ENCODE data around the gene ATG9A. TPM values are rescaled to one million over a fixed set of nuclear protein-coding genes. Genes with fewer than 3 reads are reported as not detected.

The ATG9A gene
- polyA plus RNA-seq, 4 donors: 8.1 to 44.1 (median 23.5) TPM

DNA sequence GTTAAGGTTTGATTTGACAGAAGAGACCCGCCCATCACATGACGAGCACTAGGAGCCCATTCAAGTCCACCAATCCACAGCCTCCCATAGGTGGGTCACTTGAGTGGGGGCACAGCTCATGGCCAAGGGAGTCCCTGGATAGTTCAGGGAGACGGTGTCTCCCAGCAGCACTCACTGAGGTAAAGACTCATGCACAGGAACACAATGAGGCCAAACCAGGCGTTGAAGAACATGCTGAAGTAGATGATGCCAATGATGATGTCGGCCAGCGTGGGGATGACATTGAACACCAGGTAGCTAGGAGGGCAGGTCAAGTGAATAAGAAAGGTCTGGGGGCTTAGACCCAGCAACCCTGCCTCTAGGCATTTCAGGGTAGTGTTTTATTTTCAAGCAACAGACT lies 14.7 kb downstream of the ATG9A start:
- DNase-seq (no peak), FAIRE-seq (no peak)
- Histone ChIP-seq H3K36me3 (ENCODE audit: control insufficient read depth in 3 of 3, insufficient read depth in 2 of 3, low read depth in 1 of 3, low read length in 3 of 3) (peaks cover 2 to 68% (median 4%) of the 10 kb centered on the region in 3 donors), H3K9me3 (ENCODE audit: control insufficient read depth in 2 of 2, insufficient read depth in 1 of 2, low read depth in 1 of 2, low read length in 1 of 2) (no peaks in the 10 kb centered on the region), H3K27ac (ENCODE audit: low read depth in 1 of 3, low read length in 2 of 3) (no peak overlapping the region), H3K27me3 (ENCODE audit: control insufficient read depth in 3 of 3, insufficient read depth in 3 of 3, low read length in 3 of 3) (no peaks in the 10 kb centered on the region), H3K4me1 (ENCODE audit: control insufficient read depth in 3 of 3, insufficient read depth in 2 of 3, low read depth in 1 of 3, low read length in 2 of 3) (peaks cover 4 to 35% (median 5%) of the 10 kb centered on the region in 3 donors), H3K4me3 (ENCODE audit: low read depth in 1 of 3, low read length in 3 of 3) (no peak overlapping the region)
- WGBS, 3 donors: 94 to 97% (median 95%) methylated on average over 6 of the region's 6 CpGs

DNA sequence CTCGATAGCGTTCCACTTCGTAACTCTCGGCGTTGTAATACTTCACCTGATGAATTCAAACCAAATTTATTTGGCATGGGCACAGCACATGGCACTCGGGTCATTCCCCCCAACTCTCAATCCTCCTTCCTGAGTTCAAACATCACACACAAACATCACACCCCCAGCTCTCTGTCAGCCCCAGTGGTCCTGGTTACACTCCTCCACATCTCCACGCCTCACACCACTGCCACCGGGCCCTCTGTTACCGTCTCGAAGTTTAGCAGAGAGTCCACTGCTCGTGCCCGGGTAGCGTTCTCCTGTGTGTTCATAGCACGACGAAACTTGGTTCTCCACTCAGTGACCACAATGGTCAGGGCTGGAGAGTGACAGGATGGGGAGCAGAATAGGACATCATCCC lies 15.3 kb downstream of the ATG9A start:
- H3K9me3 ChIP-seq (ENCODE audit: control insufficient read depth in 2 of 2, insufficient read depth in 1 of 2, low read depth in 1 of 2, low read length in 1 of 2): no peaks in the 10 kb centered on the region
- H3K4me3 ChIP-seq (ENCODE audit: low read depth in 1 of 3, low read length in 3 of 3): no peak overlapping the region
- H3K36me3 ChIP-seq (ENCODE audit: control insufficient read depth in 3 of 3, insufficient read depth in 2 of 3, low read depth in 1 of 3, low read length in 3 of 3): peaks cover 2 to 68% (median 4%) of the 10 kb centered on the region in 3 donors
- 96 to 98% (median 96%) methylated on average over 15 of the region's 15 CpGs for WGBS, 3 donors
- no peaks in the 10 kb centered on the region for H3K27me3 ChIP-seq (ENCODE audit: control insufficient read depth in 3 of 3, insufficient read depth in 3 of 3, low read length in 3 of 3)
- FAIRE-seq (no peak), DNase-seq (no peak)
- peaks cover under 1 to 29% (median under 1%) of the 10 kb centered on the region in 3 donors for H3K4me1 ChIP-seq (ENCODE audit: control insufficient read depth in 3 of 3, insufficient read depth in 2 of 3, low read depth in 1 of 3, low read length in 2 of 3)
- H3K27ac ChIP-seq (ENCODE audit: low read depth in 1 of 3, low read length in 2 of 3): no peak overlapping the region

DNA sequence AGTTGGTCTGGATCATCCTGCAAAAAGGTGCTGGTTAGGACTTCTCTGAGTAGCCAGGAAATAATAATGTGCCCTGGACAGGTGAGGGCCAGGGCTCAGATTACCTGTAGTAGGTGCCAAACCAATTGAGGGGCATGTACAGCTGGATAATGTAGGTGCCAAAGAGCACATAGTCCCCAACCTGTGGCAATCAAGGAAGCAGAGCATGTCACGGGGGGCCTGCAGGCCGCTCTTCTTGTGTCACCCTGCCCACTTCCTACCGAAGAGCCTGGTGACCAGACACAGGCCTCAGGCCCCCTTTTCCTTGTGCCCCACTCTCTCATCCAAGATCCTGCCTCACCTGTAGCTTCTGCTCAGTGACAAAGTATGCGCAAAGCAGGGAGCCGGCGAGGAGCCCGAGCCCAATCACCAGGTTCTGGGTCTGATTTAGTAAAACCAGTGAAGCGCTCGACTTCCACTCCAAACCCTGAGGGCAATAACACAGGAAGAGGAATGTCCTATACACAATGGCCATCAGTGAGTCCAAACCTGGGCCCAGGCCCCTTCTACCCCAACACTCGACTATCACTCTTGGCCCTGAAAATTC lies 15.9 kb downstream of the ATG9A start:
- Histone ChIP-seq H3K4me3 (ENCODE audit: low read depth in 1 of 3, low read length in 3 of 3) (no peak overlapping the region), H3K27ac (ENCODE audit: low read depth in 1 of 3, low read length in 2 of 3) (no peak overlapping the region), H3K9me3 (ENCODE audit: control insufficient read depth in 2 of 2, insufficient read depth in 1 of 2, low read depth in 1 of 2, low read length in 1 of 2) (no peaks in the 10 kb centered on the region), H3K27me3 (ENCODE audit: control insufficient read depth in 3 of 3, insufficient read depth in 3 of 3, low read length in 3 of 3) (no peaks in the 10 kb centered on the region), H3K36me3 (ENCODE audit: control insufficient read depth in 3 of 3, insufficient read depth in 2 of 3, low read depth in 1 of 3, low read length in 3 of 3) (peaks cover 2 to 73% (median 6%) of the 10 kb centered on the region in 3 donors), H3K4me1 (ENCODE audit: control insufficient read depth in 3 of 3, insufficient read depth in 2 of 3, low read depth in 1 of 3, low read length in 2 of 3) (peaks cover 0 to 25% (median 0%) of the 10 kb centered on the region in 3 donors)
- DNase-seq: no peak
- 94 to 95% (median 94%) methylated on average over 10 of the region's 10 CpGs for WGBS, 3 donors
- no peak for FAIRE-seq

DNA sequence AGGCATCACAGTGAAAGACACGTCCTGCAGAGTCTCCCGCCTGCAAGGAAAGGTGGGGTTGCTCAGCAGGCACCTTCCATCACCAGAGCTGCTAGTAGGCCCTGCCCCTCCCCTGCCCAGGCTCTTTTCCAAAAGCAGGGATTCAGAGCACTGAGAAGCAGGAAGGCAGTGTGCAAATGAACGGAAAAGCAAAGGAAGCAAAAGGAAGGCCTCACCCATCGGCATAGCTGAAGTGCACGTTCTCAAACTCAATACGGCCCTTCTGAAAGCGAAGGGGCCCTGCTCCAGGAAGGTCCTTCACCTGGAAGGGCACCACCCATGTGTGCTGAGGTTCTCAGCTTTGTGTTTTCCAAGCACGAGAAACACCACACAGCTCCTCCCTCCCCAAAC lies 16.4 kb downstream of the ATG9A start:
- DNase-seq: no peak
- Histone ChIP-seq H3K27ac (ENCODE audit: low read depth in 1 of 3, low read length in 2 of 3) (no peak overlapping the region), H3K9me3 (ENCODE audit: control insufficient read depth in 2 of 2, insufficient read depth in 1 of 2, low read depth in 1 of 2, low read length in 1 of 2) (no peaks in the 10 kb centered on the region), H3K4me1 (ENCODE audit: control insufficient read depth in 3 of 3, insufficient read depth in 2 of 3, low read depth in 1 of 3, low read length in 2 of 3) (peaks cover 0 to 23% (median 0%) of the 10 kb centered on the region in 3 donors), H3K27me3 (ENCODE audit: control insufficient read depth in 3 of 3, insufficient read depth in 3 of 3, low read length in 3 of 3) (no peaks in the 10 kb centered on the region), H3K4me3 (ENCODE audit: low read depth in 1 of 3, low read length in 3 of 3) (no peak overlapping the region), H3K36me3 (ENCODE audit: control insufficient read depth in 3 of 3, insufficient read depth in 2 of 3, low read depth in 1 of 3, low read length in 3 of 3) (peaks cover 3 to 79% (median 11%) of the 10 kb centered on the region in 3 donors)
- WGBS, 3 donors: 89 to 93% (median 92%) methylated on average over 8 of the region's 8 CpGs
- FAIRE-seq: no peak

DNA sequence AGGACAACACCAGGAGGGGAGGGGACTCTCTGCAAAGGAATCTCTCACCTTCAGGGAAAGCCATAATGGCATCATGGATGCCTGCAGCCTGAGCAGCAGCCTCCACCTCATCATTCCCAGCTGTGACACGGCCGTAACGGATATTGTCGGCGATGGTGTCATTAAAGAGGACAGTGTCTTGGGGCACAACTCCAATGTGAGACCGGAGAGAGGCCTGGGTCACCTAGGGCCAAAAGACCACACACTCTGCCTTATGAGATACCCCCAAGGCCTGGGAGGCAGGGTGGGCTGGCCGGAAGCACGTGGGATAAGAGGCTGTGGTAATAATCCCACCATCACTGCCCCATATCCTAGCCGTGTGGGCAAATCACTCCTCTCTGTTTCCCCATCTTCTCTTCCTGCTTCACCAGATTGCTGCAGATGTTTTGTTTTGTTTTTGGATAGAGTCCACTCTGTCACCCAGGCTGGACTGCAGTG lies 18.5 kb downstream of the ATG9A start:
- peaks cover 5 to 78% (median 11%) of the 10 kb centered on the region in 3 donors for H3K36me3 ChIP-seq (ENCODE audit: control insufficient read depth in 3 of 3, insufficient read depth in 2 of 3, low read depth in 1 of 3, low read length in 3 of 3)
- no peak overlapping the region for H3K4me3 ChIP-seq (ENCODE audit: low read depth in 1 of 3, low read length in 3 of 3)
- peaks cover 0 to 17% (median 0%) of the 10 kb centered on the region in 3 donors for H3K4me1 ChIP-seq (ENCODE audit: control insufficient read depth in 3 of 3, insufficient read depth in 2 of 3, low read depth in 1 of 3, low read length in 2 of 3)
- no peaks in the 10 kb centered on the region for H3K27me3 ChIP-seq (ENCODE audit: control insufficient read depth in 3 of 3, insufficient read depth in 3 of 3, low read length in 3 of 3)
- no peaks in the 10 kb centered on the region for H3K9me3 ChIP-seq (ENCODE audit: control insufficient read depth in 2 of 2, insufficient read depth in 1 of 2, low read depth in 1 of 2, low read length in 1 of 2)
- WGBS, 3 donors: 91 to 94% (median 91%) methylated on average over 9 of the region's 9 CpGs
- FAIRE-seq (no peak), DNase-seq (no peak)
- H3K27ac ChIP-seq (ENCODE audit: low read depth in 1 of 3, low read length in 2 of 3): peak overlapping the region in 2 of 3 donors; percentile 27 to 45

DNA sequence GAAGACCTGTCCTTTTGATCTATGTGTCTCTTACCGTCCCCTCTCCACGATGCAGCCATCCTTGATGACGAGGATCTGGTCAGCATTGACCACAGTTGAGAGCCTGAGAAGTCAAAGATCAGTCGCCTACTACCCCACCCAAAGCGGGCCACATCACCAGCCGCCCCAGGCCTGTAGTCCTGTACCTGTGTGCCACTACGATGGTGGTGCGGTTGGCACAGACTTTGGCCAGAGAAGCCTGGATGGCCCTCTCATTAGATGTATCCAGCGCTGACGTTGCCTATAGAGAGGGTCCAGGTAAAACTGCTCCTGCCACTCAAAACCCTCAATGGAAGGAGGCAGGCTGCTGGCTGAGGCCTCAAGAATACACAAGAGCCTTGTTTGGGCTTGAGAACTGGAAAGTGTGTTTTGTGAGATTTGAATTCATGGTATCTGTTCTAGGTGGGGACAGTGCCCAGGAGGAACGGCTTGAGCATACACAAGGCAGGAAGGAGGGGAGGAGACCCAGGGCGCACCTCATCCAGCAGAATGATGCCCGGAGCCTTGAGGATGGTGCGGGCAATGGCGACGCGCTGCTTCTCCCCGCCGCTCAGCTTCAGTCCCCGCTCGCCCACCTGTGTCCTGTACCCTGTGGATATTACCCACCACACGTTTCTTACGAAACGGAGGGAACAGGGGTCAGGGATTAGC lies 19.1 kb downstream of the ATG9A start:
- H3K27me3 ChIP-seq (ENCODE audit: control insufficient read depth in 3 of 3, insufficient read depth in 3 of 3, low read length in 3 of 3): no peaks in the 10 kb centered on the region
- no peaks in the 10 kb centered on the region for H3K9me3 ChIP-seq (ENCODE audit: control insufficient read depth in 2 of 2, insufficient read depth in 1 of 2, low read depth in 1 of 2, low read length in 1 of 2)
- WGBS, 3 donors: 94 to 96% (median 94%) methylated on average over 23 to 24 of the region's 24 CpGs
- peaks cover 0 to 18% (median 0%) of the 10 kb centered on the region in 3 donors for H3K4me1 ChIP-seq (ENCODE audit: control insufficient read depth in 3 of 3, insufficient read depth in 2 of 3, low read depth in 1 of 3, low read length in 2 of 3)
- H3K4me3 ChIP-seq (ENCODE audit: low read depth in 1 of 3, low read length in 3 of 3): no peak overlapping the region
- H3K27ac ChIP-seq (ENCODE audit: low read depth in 1 of 3, low read length in 2 of 3): peak overlapping the region in 1 of 3 donors; percentile 45
- FAIRE-seq (no peak), DNase-seq (no peak)
- peaks cover 5 to 72% (median 9%) of the 10 kb centered on the region in 3 donors for H3K36me3 ChIP-seq (ENCODE audit: control insufficient read depth in 3 of 3, insufficient read depth in 2 of 3, low read depth in 1 of 3, low read length in 3 of 3)

DNA sequence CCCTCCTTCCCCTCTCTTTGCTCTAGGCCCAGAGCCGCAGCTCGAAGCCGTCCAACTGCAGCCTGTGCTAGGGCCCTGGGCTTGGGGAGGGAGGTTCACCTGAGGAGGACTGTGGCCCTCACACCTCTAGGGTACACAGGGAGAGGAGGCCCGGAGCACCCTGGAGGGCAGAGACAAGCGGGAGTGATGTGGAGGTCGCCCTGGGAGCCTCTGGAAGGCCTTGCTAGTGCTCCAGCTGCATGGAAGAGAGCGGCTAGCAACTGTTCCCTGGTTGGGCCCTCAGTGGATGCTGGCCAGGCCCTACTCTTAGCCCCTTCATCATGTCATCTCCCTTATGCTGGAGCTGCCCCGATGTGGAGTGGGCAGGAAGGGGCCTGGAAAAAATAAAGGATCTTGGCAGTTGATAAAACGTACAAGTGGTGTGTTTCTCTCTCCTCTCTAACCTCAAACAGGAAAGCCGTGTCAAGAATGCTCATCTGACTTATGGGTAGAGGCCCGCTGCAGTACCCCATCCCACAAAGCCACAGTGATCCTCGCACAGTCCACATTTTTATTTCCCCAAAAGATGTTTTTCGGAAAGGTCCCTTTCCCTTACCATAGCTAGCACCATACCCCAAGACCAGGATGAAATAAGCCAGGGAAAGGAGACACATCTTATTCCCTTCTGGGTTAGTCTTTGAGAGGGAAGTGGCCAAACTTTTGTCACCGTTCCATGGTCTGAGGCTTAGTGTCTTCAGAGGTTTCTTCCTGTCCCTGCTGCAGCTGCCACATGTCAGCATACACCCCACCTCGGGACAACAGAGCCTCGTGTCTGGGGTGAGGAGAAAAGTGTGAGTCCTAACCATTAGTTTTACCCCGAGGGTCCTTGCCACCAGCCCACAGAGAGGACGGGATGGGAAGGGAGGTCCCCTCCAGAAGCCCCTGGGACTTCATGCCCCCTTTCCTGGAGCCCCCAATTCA lies 19.9 kb downstream of the ATG9A start:
- H3K4me1 ChIP-seq (ENCODE audit: control insufficient read depth in 3 of 3, insufficient read depth in 2 of 3, low read depth in 1 of 3, low read length in 2 of 3): peaks cover 0 to 18% (median 0%) of the 10 kb centered on the region in 3 donors
- peak overlapping the region in 2 of 3 donors; percentile 29 to 48 for H3K27ac ChIP-seq (ENCODE audit: low read depth in 1 of 3, low read length in 2 of 3)
- WGBS, 3 donors: 75 to 79% (median 75%) methylated on average over 16 to 18 of the region's 18 CpGs
- no peak for DNase-seq
- peaks cover 5 to 66% (median 9%) of the 10 kb centered on the region in 3 donors for H3K36me3 ChIP-seq (ENCODE audit: control insufficient read depth in 3 of 3, insufficient read depth in 2 of 3, low read depth in 1 of 3, low read length in 3 of 3)
- no peak for FAIRE-seq
- no peak overlapping the region for H3K4me3 ChIP-seq (ENCODE audit: low read depth in 1 of 3, low read length in 3 of 3)
- no peaks in the 10 kb centered on the region for H3K9me3 ChIP-seq (ENCODE audit: control insufficient read depth in 2 of 2, insufficient read depth in 1 of 2, low read depth in 1 of 2, low read length in 1 of 2)
- H3K27me3 ChIP-seq (ENCODE audit: control insufficient read depth in 3 of 3, insufficient read depth in 3 of 3, low read length in 3 of 3): no peaks in the 10 kb centered on the region

Data from small intestine (tissue), 7 donors.